ENCODE data around the gene ACIN1. TPM values are rescaled to one million over a fixed set of nuclear protein-coding genes. Genes with fewer than 3 reads are reported as not detected.

The ACIN1 gene
- polyA plus RNA-seq, 3 donors, result 253 to 342 (median 271) TPM

DNA sequence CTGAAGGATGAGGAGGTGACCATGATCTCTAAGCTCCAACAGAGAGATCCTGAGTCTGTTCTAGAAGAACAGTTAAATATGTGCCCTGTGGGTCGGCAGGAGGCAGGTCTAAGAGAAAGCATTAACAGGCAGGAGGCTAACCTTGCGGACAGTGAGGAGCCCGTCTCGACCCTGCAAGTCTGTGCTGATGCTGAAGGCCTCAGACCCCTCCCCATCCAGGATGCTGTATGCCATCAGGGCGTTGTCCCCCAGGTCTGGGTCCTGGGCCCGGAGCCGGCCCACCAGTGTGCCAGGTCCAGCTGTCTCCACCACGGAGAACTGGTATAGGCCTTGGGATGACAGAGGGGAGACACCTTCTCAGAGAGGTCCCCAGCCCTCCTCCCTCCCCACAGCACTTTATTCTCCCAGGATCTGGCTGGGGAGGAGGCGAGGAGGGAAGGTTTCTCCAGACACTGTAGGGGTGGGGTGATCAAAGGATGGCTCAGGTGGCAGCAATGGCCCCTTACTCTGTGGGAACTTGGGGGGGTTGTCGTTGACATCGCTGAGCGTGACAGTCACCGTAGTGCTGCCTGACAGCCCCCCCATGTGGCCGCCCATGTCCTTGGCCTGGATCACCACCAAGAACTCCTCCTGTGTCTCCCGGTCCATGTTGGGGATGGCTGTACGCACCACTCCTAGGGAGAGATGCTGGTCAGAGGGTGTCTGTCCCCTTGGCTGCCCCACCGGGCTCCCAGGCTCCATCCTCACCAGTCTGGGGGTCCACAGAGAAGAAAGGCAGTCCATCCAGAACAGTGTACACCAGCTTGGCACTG, 40.7 kb downstream of the ACIN1 start:
- no peak for DNase-seq (ENCODE audit: extremely low read depth in 1 of 11, low read depth in 9 of 11, low spot score in 4 of 11)

- no peak for DNase-seq (ENCODE audit: extremely low read depth in 1 of 11, low read depth in 9 of 11, low spot score in 4 of 11)
Measured at GRCh38 chr14:23053426-23053825, 41.5 kb downstream of the ACIN1 start.

DNA sequence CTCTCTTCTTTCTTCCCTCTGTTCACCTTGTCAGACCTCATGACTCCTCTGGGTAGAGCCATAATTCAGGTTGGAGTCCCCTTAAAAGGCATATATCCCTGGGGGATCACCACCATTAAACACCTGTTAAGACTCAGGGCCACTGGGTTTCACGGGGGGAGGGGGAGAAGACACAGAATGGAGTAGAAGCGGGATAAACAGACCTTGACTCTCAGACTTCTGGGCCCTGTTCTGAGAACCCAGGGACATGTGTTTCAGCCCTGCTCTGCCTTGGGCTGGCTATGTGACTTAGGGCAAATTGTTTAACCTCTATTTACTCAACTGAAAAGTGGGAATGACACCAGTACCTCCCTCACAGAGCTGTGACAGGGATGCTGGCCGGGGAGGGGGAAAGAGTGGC, 42.3 kb downstream of the ACIN1 start:
- DNase-seq (ENCODE audit: extremely low read depth in 1 of 11, low read depth in 9 of 11, low spot score in 4 of 11), result no peak

GRCh38 chr14:23052182-23052623, 42.7 kb downstream of the ACIN1 start:
- no peak for DNase-seq (ENCODE audit: extremely low read depth in 1 of 11, low read depth in 9 of 11, low spot score in 4 of 11)

DNA sequence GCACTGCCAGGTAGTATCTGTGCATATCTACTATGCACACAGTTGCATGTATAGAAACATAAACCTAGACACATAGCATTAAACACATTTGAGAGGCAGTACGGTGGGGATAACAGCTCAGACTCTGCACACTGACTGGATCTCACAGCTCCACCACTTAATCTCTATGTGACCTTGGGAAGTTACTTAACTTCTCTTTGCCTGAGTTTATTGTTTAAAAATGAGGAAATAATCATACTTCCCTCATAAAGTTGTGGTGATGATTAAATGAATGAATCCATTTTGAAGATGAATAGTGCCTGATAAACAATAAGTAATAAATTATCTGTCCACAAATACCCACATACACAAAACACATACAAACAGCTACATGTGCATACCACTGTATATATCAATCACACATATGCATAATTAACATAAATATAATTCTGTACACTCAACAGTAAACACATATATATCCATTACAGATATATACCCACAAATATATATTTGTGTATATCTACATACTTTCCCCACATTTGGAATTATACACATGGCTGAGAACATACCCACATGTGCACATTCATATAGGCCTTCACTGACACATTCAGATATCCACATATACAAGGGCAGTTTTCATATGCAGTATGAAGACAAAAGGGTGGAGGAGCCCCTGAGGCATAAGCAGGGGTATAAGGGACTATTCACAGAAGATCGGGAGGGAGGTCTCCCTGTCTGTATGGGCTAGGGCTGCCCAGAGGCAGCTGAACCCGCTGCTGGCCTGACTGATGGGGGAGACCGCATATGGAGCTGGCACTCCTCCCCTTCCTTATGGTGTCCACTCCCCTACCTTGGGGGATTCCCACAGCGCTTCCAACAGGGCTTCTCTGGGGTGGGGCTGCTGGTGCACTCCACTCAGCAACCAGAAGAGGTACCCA, 43.5 kb downstream of the ACIN1 start:
- no peak for DNase-seq (ENCODE audit: extremely low read depth in 1 of 11, low read depth in 9 of 11, low spot score in 4 of 11)

DNA sequence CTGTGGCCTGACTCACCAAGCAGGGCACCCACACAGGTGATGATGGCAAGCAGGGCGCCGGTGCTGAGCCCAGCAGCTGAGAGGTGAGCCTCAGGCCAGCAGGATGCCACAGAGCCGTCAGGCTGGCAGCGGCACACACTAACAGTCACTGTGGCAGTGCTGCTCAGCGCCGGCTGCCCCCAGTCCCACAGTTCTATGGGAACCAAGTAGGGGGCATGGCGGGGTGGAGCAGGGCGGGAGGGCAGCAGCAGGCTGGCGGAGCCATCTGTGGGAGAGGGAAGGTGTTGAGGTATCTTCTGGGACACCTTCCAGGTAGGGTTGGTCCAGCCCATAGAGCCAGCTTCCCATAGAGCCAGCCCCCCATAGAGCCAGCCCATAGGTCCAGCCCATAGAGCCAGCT, 45.9 kb downstream of the ACIN1 start:
- no peak for DNase-seq (ENCODE audit: extremely low read depth in 1 of 11, low read depth in 9 of 11, low spot score in 4 of 11)

- no peak for DNase-seq (ENCODE audit: extremely low read depth in 1 of 11, low read depth in 9 of 11, low spot score in 4 of 11)
Measured at GRCh38 chr14:23047751-23048693, 46.9 kb downstream of the ACIN1 start.

- DNase-seq (ENCODE audit: extremely low read depth in 1 of 11, low read depth in 9 of 11, low spot score in 4 of 11), result no peak
Measured at GRCh38 chr14:23047034-23047634, 47.8 kb downstream of the ACIN1 start.

DNA sequence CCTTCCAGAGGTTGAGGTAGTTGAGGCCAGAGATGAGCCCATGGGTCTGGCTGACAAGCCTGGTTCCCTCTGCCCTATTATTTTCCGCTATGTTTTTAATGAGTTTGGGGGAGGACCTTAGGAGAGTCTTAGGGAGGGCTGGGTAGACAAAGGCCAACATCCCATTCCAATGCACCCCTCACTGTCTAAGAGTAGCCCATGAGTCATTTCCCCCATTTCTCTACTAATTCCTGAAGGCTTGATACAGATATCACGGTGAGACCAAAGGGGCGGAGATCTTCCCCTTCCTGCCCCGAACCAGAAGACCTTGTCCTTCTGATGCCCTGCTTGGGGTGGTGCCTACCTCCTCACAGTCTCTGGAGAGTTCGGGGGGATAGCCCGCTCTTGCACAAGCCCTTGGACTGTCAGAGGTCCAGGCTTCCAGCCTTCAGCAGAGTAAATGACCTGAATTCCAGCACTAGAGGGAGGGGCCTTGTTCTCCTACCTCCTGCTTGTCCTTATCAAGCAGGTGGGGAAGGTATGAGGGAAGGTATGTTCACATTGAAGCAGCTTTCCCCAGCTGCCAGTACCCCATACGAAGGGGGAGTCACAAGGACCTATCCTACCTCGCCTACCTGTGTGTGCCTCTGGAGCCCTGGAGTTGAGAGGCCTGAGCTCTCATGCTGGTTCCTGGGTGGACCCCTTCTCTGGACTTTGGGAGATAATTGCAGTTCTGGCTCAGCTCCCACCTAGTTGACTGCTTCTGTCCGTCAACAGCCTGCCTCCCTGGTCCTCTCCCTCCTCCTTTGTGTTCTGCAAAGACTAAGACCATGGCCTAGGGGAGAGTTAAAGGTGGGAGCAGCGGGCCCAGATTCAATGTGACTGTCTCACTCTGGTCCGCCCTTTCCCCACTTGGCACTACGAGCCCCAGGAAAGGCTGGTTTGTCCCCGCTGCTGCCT, 49.2 kb downstream of the ACIN1 start:
- DNase-seq (ENCODE audit: extremely low read depth in 1 of 11, low read depth in 9 of 11, low spot score in 4 of 11), result no peak

DNA sequence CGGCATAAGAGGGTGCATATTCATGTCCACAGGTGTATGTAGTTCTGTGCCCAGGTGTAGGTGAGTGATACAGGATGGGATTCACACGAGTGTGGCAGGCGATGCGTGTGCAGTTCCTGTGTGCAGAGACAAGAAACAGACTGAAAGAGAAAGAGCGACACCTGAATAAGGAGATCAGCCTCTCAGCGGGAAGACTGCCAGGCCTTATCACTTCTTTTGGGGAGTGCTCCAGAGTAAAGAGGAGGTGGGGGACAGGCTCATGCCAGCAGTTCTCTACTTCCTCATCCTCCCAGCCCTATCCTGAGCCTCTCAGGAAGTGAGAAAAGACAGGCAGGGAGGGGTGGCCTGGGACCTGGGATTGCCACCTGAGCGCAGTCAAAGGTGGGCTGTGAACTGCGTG, 50.1 kb downstream of the ACIN1 start:
- no peak for DNase-seq (ENCODE audit: extremely low read depth in 1 of 11, low read depth in 9 of 11, low spot score in 4 of 11)

DNA sequence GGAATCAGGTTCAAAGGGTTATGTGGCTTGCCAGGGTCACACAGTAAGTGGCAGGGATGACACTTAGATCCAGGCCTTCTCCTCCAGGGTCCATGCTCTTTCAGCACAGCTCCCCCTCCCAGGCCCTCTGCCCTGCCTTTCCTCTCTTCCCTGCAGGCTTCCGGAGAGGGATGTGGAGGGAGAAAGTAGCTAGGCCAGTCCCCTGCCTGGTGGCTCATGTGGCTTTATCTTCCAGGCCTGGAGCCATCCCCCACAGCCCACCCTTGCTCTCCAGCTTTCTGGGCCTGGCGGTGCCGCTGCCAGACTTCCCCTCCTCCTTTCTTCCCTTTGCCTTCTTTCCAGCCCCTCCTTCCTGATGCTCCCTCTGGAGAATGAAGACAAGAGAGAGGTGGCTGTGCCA, 51.2 kb downstream of the ACIN1 start:
- DNase-seq (ENCODE audit: extremely low read depth in 1 of 11, low read depth in 9 of 11, low spot score in 4 of 11), result no peak

DNA sequence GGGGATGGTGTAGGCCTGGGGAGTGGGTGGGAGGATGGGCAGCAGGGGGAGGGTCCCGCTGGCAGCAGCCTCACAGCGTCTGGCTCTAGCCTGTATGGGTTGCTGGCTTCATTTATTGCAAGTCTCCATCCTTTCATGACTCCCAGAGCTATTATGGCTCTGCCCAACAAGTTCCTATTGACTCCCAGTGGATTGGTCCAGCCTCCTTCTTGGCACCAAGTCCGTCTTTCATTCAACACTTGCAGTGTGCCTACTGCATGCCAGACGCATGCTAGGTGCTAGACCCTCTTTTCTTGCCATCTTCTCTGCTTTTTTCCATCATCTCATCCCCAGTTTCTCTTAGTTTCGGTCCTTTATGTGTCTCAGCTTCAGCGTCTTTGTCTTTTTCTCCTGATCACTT, 51.8 kb downstream of the ACIN1 start:
- no peak for DNase-seq (ENCODE audit: extremely low read depth in 1 of 11, low read depth in 9 of 11, low spot score in 4 of 11)

- no peak for DNase-seq (ENCODE audit: extremely low read depth in 1 of 11, low read depth in 9 of 11, low spot score in 4 of 11)
Measured at GRCh38 chr14:23042162-23042965, 52.6 kb downstream of the ACIN1 start, which contains the start of gene PSMB11. PSMB11 (plus strand) TSS chr14:23042212; CDS start chr14:23042226, 14 bp downstream.

DNA sequence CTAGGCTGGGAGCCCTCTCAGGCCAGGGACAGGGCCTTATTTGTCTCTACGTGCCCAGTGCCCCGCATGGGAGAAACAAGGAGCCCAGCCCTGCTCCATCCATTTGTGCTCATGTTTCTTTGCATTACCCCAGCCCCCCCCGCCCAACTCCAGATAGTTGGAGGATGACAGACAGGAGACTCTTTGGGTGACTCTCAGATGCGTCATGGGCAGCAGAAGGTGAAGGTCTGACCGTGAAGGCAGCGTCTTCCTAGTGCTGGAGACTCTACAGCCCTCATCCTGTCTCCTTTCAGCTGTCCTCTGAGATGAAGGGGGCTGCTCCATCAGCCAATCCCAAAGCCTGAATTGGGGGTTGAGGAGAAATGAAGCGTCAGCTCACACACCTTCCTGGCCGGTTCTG, 53.2 kb downstream of the ACIN1 start:
- no peak for DNase-seq (ENCODE audit: extremely low read depth in 1 of 11, low read depth in 9 of 11, low spot score in 4 of 11)

DNA sequence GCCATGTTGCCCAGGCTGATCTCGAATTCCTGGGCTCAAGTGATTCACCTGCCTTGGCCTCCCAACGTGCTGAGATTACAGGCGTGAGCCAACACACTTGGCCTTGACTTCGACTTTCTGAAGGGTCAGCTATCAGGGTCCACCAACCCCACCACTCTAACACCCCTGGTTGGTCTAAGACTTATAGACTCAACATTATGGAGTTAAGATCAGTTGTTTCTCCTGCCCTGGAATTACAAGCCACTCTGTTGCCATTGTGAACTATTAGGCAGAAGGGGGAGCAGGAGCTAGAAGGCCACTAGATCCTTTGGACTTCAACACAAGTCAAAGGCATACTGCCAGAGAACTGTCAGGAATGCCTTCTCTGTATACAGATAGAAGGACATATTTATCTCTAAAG, 54.8 kb downstream of the ACIN1 start:
- no peak for DNase-seq (ENCODE audit: extremely low read depth in 1 of 11, low read depth in 9 of 11, low spot score in 4 of 11)

DNA sequence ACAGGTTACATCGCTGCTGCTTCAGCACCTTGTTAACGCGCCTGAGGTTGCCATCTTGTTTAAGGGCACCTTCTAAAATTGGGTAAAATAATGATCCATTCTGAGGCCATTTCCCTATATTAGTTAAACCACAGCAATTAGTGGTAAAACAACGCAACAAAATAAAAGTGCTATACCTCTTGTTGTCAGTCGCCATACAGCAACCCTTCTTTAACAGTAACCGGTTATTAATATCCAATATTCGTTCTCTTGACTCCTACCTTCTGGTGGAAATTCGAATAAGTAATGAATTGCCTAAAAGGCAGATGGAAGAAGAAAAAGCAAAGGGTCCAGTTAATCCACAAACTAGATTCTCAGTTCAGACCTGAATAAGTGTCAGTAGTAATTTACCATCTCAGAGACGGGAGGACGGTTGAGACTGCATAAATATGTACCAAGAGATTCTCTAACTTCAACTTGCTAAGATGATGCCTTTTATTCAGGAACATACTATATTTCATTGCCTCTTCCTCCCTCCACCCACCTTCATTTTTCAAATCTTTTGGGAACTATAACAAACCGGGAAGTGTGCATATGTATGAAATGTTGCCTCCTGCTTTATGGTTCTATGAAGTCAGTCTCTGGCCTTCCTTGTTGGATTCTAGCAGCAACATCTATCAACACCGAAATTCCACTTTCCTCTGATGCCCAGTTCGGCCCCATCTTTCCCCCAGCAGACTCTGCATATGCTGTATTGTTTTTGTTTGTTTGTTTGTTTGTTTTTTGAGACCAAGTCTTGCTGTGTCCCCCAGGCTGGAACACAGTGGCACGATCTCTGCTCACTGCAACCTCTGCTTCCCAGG, 59.4 kb downstream of the ACIN1 start:
- no peak for DNase-seq (ENCODE audit: extremely low read depth in 1 of 11, low read depth in 9 of 11, low spot score in 4 of 11)
